ENCODE results near the gene LHX4.

LHX4 gene

DNA sequence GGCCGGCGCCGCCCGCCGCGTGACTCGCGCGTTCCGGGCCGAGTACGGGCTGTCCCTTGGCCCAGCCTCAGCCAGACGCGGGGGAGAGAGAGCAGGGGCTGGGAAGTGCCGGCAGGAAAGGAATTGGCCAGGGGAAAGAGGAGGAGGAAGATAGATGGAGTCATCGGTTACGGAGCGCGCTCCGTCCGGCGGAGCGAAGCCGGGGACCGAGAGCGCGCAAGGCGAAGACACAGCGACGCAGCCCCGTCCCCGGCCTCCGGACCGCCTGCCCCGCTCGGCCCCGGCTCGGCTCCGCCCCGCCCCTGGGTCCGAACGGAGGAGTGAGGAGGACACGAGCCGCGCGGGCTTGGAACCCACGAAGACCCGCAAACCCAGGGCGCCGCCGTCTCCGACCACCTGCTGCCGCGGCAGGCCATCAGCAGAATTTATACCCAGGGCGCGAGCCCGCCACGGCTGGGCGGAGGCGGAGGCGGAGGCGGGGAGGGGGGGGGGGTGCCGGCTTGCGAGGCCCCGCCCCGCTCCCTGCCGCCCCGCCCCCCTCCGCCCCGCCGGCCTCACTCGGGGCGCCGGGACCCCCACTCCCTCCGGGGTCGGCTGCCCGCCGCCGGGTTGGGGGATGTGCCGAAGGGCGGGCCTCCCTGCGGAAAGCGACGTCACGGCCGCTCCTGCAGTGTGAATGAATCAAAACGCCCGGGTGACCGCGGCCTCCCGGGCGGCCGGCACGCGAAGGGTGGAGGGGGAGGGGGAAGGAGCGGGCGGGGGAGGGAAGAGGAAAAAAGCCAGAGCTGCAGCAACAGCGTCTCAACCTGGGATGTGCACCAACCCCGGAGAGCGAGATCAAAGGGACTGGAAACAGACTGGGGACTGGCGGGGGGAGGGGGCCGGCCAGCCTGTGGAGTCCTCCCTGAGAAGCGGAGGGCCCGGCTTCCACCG is at the start of gene LHX4:
Gene LHX4, plus strand, starts transcription at position 782 of the 933 bp plus-strand sequence. CDS start 266 bp downstream, outside the sequence.
- no peak for DNase-seq (ENCODE audit: low read depth in 1 of 2, low spot score in 1 of 2)

DNA sequence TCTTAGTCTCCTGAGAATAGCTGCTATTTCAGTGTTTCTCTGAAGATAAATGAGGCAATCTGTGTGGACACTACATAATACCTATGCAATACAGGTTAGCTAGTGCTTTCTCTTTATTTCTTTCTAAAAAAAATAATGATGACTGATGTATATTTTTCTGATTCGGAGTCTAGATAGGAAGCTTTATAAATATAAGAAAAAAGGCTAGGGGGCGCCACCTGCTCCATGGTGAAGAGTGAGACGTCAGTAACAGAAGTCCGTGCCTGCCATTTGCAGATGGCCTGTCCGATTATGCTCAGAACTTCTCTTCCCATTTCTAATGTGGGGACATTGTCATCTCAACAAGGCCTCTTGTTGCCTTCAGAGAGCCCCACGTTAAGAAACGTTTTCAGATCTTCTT is 49.0 kb upstream of the LHX4 start:
- no peak for DNase-seq (ENCODE audit: low read depth in 1 of 2, low spot score in 1 of 2)

DNA sequence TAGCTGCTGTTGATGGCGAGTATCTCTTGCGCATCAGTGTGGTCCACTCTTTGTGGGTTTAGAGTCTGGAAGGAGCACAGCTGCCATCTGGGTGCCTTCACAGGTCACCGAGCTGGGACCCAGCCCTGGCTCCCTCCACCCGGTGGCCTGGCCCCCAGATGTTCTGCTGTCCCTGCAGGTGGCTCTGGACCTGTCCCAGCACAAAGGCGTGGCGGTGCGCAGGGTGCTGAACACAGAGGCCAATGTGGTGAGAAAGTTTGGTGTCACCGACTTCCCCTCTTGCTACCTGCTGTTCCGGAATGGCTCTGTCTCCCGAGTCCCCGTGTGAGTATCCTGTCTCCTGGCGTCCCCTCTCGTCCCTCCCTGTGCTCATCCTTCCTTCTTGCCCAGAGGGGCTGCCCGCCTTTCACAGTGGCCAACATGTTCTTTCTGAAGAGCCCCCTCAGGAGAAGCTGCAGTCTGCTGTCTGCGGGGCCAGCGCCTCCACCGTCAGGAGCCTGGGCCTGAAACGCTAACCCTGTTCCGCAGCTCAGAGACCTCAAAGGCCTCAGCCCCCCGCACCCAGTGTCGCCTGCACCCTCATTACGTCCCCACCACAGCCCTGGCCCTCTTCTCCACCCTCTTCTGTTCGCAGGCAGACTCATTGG is 47.9 kb upstream of the LHX4 start:
- DNase-seq (ENCODE audit: low read depth in 1 of 2, low spot score in 1 of 2): no peak

- DNase-seq (ENCODE audit: low read depth in 1 of 2, low spot score in 1 of 2): no peak
Observed at GRCh38 chr1:180182643-180183311, 47.3 kb upstream of the LHX4 start.

DNA sequence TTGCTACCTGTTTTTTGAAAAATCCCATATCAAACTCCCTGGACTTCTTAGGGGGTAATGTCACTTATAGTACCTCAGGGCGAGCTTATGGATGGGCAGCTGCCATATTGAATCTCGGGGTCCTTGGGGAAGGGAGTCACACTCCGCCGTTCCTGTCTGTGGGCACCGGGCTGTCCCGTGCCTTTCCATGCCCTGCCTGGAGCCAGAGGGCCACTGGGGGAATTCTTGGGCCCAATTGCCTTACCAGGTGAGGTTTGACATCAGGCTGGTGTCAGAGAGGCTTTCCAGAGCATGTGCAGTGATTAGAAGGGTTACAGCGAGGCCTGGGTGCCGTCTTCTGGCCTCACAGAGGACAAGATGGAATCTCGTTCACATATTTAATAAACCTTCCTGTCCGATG is 46.6 kb upstream of the LHX4 start:
- no peak for DNase-seq (ENCODE audit: low read depth in 1 of 2, low spot score in 1 of 2)

GRCh38 chr1:180184041-180184440 is 46.0 kb upstream of the LHX4 start:
- no peak for DNase-seq (ENCODE audit: low read depth in 1 of 2, low spot score in 1 of 2)

GRCh38 chr1:180185281-180185680 is 44.8 kb upstream of the LHX4 start:
- no peak for DNase-seq (ENCODE audit: low read depth in 1 of 2, low spot score in 1 of 2)

DNA sequence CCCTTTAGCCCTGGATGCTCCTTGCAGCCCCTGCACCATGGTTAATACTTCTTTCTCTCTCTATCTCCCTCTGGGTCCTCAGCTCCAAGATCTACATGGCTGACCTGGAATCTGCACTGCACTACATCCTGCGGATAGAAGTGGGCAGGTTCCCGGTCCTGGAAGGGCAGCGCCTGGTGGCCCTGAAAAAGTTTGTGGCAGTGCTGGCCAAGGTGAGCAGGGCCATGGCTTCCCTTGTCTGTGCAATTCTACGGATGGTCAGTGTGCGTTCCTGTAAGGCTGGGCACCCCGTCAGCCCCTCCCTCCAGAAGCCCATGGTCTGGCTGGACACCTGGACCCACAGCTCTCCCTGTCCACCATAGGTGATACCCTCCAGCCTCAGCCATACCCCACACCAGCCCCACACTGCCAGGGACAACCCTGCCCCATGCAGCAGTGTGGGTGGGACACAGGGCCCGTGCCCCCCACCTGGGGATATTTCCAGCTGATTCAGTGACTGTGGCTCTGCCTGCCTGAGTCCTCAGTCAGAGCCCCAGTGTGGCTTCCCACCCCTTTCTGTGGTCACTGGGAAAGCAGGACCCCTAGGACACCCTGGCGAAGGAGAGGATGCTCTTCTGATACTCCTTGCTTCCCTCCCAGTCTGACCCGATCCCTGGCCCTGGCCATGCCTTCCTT is 44.0 kb upstream of the LHX4 start:
- no peak for DNase-seq (ENCODE audit: low read depth in 1 of 2, low spot score in 1 of 2)

- DNase-seq (ENCODE audit: low read depth in 1 of 2, low spot score in 1 of 2): no peak
Observed at GRCh38 chr1:180186831-180187230, 43.2 kb upstream of the LHX4 start.

GRCh38 chr1:180187626-180188025 is 42.4 kb upstream of the LHX4 start:
- DNase-seq (ENCODE audit: low read depth in 1 of 2, low spot score in 1 of 2): no peak

DNA sequence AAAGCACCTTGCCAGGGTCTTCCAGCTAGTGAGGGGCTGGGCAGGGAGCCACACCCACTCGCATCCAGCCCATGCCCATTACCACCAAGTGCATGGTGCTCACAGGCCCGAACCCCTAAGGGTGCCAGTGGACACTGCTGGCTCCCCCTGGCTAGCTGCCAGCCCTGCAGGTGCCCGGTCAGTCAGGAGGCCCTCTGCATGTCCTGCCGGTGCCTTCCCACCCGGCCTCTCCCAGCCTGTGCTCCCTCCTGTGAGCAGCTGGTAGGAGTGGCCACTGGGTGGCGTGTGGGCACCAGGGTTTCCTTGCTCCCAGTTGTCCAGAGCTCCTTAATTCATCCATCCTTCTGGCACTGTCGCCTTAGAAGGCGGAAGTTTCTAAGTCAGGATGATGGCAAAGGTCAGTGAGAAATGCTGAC is 42.0 kb upstream of the LHX4 start:
- DNase-seq (ENCODE audit: low read depth in 1 of 2, low spot score in 1 of 2): no peak

DNA sequence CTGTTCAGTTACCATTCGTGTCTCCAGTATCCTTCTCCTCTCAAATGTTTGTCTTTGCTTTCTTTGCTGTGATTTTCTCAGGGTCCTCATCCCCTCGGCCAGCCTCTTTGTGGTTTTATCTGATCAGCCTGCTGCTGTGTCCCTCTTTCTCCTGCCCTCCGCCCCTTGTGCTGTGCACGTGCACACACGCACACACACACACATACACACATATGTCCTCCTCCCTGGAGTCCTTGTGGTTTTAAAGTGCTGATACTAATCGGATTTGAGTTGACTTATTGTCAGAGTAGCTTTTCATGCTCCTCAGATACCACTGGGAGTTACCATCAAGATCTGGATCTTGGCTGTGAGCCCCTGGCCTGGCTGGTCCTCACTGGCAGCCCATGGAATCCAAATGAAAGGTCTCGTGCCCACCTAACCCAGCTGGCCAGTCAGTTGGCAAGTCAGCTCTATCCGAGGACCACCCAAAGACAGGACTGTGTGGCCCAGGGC is 41.3 kb upstream of the LHX4 start:
- no peak for DNase-seq (ENCODE audit: low read depth in 1 of 2, low spot score in 1 of 2)

DNA sequence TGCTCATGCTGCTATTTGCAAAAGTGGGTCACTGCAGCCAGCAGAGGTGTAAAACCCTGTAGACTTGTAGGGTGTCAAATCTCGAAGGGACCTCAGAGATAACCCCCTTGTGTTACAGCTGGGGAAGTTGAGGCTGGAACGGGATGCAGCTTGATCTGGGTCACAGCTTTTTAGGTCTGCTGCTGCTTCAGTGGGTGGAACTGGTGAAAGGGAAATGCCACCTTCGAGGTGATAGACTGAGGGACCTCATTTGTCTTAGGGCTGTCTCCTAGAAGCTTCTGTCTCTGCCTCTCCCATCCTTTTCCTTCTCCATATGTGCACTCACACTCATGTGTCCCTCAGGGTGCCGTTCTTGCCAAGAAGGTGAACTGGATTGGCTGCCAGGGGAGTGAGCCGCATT is 40.0 kb upstream of the LHX4 start:
- no peak for DNase-seq (ENCODE audit: low read depth in 1 of 2, low spot score in 1 of 2)

DNA sequence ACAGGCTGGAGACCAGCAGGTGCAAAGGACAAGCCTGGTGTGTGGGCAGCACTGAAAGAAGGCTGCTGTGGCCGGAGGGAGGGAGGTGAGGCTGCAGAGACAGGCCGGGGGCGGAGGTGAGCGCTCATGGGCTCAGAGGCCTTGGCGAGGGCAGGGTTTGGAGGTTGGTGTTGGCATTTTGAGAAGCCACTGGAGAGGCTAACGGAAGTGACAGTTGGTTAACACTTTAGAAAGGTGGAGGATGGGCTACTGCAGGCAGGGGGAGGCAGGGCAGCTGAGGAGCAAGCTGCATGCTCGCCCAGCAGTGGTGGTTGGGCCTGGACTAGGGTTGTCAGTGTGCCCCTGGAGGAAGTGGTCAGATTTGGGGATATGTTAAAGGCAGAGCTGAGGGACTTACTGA is 37.9 kb upstream of the LHX4 start:
- no peak for DNase-seq (ENCODE audit: low read depth in 1 of 2, low spot score in 1 of 2)

GRCh38 chr1:180193141-180194047 is 36.7 kb upstream of the LHX4 start:
- DNase-seq (ENCODE audit: low read depth in 1 of 2, low spot score in 1 of 2): no peak

DNA sequence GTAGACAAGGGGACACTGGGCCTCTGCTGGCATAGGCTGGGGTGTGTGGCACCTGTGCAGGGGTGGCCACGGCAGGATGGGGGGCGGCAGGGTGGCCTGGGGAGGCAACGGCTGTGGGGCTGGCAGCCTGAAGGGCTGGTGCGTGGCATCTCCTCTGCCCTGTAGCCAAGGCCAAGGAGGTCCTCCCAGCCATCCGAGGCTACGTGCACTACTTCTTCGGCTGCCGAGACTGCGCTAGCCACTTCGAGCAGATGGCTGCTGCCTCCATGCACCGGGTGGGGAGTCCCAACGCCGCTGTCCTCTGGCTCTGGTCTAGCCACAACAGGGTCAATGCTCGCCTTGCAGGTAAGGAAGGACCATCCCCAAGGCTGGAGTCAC is 36.0 kb upstream of the LHX4 start:
- DNase-seq (ENCODE audit: low read depth in 1 of 2, low spot score in 1 of 2): no peak

DNA sequence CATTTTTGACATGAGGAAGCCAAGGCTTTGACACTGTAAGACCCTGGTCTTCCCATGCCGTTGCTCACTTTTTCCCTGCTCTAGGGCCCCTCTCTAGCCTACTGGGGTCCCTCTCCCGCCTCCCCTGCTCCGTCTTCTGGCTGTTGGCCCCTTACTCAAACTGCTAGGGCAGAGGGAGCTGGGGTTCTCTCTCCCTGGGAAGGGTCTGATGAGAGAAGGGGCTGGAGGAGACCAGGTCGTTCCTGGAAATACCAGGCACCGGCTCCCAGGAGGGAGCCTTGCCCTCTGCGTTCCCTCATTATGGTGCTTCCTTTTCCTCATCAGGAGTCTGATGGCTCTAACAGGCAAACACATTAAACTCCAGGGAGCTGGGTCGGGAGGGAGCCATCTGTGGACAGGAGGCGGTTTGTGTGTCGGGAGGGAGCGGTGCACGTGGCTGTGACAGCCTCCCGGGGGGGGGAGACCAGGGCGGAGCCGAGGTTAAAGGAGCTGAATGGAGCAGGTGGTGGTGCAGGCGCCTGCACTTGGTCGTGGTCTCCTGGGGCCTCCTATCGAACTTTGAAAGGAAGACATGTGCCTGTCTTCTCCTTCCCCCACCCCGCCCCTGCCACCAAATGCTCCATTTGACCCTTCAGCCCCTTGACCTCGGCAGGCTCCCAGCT is 35.4 kb upstream of the LHX4 start:
- no peak for DNase-seq (ENCODE audit: low read depth in 1 of 2, low spot score in 1 of 2)

- no peak for DNase-seq (ENCODE audit: low read depth in 1 of 2, low spot score in 1 of 2)
Observed at GRCh38 chr1:180195401-180195800, 34.7 kb upstream of the LHX4 start.

DNA sequence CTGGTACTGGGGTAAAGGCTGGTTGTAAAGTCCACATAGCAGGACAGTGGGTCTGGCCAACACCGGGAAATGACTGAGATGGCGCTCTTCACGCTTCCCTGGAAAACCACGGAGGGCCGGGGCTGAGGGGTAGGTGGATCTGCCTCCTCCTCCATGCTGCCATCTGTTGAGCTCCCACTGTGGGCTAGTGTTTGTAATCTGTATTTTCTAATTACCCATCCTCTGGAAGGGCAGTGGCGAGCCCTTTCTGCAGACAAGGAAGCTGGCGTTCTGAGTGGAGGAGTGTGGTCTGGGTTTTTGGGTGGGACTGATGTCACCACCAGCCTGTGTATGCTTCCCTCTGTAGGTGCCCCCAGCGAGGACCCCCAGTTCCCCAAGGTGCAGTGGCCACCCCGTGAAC is 34.1 kb upstream of the LHX4 start:
- DNase-seq (ENCODE audit: low read depth in 1 of 2, low spot score in 1 of 2): no peak

Data from activated CD4-positive, alpha-beta T cell treated with anti-CD3 and anti-CD28 coated beads, Interleukin-2, amount 50 U/mL, for 24 hours (primary cell).